Adrenal gland (tissue), 12 donors: Measurements from ENCODE around the gene ZNF823. TPM values are rescaled to one million over a fixed set of nuclear protein-coding genes. Genes with fewer than 3 reads are reported as not detected.
"Not testable (repeated sequence)": the region's sequence is repeated elsewhere in the genome, so short reads cannot be mapped to it uniquely, and the experiment has no call there.

Experiments
- DNase-seq, 7 donors: peaks; one replicate each; pipeline ENCODE4 v3.0.0-alpha.2; 2019 to 2020
- H3K27ac ChIP-seq, 5 donors: fragments of 200-600 bp; sonication (generic) in 4 of 5; 1 replicate in 3 of 5; 2 replicates in 2 of 5; pipeline versions ENCODE4 v1.5.1 to v1.8.0; 2016 to 2020; ENCODE audit warnings: mild to moderate bottlenecking in 1 of 5
- H3K27me3 ChIP-seq: fragments of 200-600 bp; 2 replicates; pipeline ENCODE4 v1.8.0; 2021
- H3K36me3 ChIP-seq, 2 donors: fragments of 200-600 bp; replicated peaks in 1 of 2; 1 replicate in 1 of 2; 2 replicates in 1 of 2; pipeline versions ENCODE4 v1.5.1 to v1.8.0; 2018 to 2022
- H3K4me1 ChIP-seq, 2 donors: fragments of 200-600 bp; replicated peaks in 1 of 2; 1 replicate in 1 of 2; 2 replicates in 1 of 2; pipeline versions ENCODE4 v1.5.1 to v1.8.0; 2018 to 2021
- H3K4me3 ChIP-seq, 4 donors: fragments of 200-600 bp; sonication (generic) in 3 of 4; one replicate each; pipeline ENCODE4 v1.5.1; 2016 to 2018
- H3K9me3 ChIP-seq, 3 donors: fragments of 200-600 bp; sonication (generic) in 1 of 3; replicated peaks in 1 of 3; 1 replicate in 2 of 3; 2 replicates in 1 of 3; pipeline versions ENCODE4 v1.5.1 to v1.8.0; 2016 to 2021
- CTCF ChIP-seq, 6 experiments: fragments of 450-650 bp in 4 of 6; fragments of 200-600 bp in 2 of 6; sonication (generic) in 1 of 6; IDR thresholded peaks; 1 replicate in 5 of 6; 2 replicates in 1 of 6; pipeline versions ENCODE4 v1.5.1 to v1.8.0; 2016 to 2021; ENCODE audit warnings: antibody characterized with exemption in 6 of 6, mild to moderate bottlenecking in 2 of 6, moderate library complexity in 1 of 6
- POLR2A ChIP-seq, 2 donors: fragments of 450-650 bp; IDR thresholded peaks; one replicate each; pipeline ENCODE4 v1.6.1; 2017; ENCODE audit warnings: antibody characterized with exemption in 2 of 2, mild to moderate bottlenecking in 2 of 2, moderate library complexity in 1 of 2
- WGBS, 4 donors: extraction: QIAGEN DNeasy Blood & Tissue Kit in 2 of 4; methylation state at CpG; one replicate each; pipeline versions ENCODE4 v1.1.5 to v1.1.7; 2013 to 2017; 5-methylcytosine and 5-hydroxymethylcytosine counted together
- intact Hi-C, 2 donors: fragments of 100-400 bp; cut with DNase I; formaldehyde crosslinking; loops; one replicate each; pipeline versions ENCODE4 v1.14.1 to v1.15.0; 2022 to 2023
- polyA plus RNA-seq, 3 donors: library from polyadenylated mRNA; stranded (reverse); fragments of 200-250 nt in 2 of 3; fragments of 350-450 nt in 1 of 3; fragmentation: Illumina TruSeq in 1 of 3; extraction: RNeasy Lipid Tissue Mini Kit (QIAGEN cat#74804) in 1 of 3; gene quantifications; one replicate each; pipeline ENCODE4 v1.2.3, GENCODE V29; 2013 to 2014
- total RNA-seq, 9 donors: library from RNA; depleted of rRNA in 4 of 9; stranded (reverse); fragments of >200 nt in 4 of 9; fragments of 120-200 nt in 1 of 9; fragmentation: NEBNext Ultra II Directional in 1 of 9; extraction: Animal tissue kit (Norgen Biotek cat#: 25700) in 1 of 9; gene quantifications; one replicate each; pipeline versions ENCODE4 v1.1.0 to v1.2.4, GENCODE V29; 2013 to 2023
- donor health status: healthy with polysubstance abuse.
- donor health status: Bipolar disorder and iron deficiency.
- donor health status: DM: yes; HTN: yes; CAD: no.
- donor health status: DM: no; HTN: no; CAD: no.
- donor health status: DM: no; HTN: no; CAD: no.
- donor health status: DM: yes; HTN: yes; CAD: no.

Gene ZNF823
- total and polyA plus RNA-seq, 12 donors = 2.6 to 9.1 (median 4.1) TPM

- H3K4me3 ChIP-seq = peak overlapping the region in 1 of 4 donors; percentile 20
- no peaks in the 10 kb centered on the region for H3K27me3 ChIP-seq
- peaks cover 10 to 41% (median 23%) of the 10 kb centered on the region in 3 donors for H3K9me3 ChIP-seq
- H3K4me1 ChIP-seq = no peaks in the 10 kb centered on the region
- H3K27ac ChIP-seq = no peak overlapping the region
- 96 to 97% (median 97%) methylated on average over 5 of the region's 5 CpGs for whole genome bisulfite sequencing, 4 donors
- peaks cover 0 to 29% of the 10 kb centered on the region in 2 donors for H3K36me3 ChIP-seq
- TF ChIP-seq POLR2A (IDR thresholded peaks at IDR 0.05) (no peak), CTCF (IDR thresholded peaks at IDR 0.05) (no peak)
- intact Hi-C loops = no loop called here
- DNase-seq = no peak
Measured at GRCh38 chr19:11781295-11782057, 42.7 kb upstream of the ZNF823 start.

GRCh38 chr19:11780431-11781020 lies 41.8 kb upstream of the ZNF823 start:
- no peaks in the 10 kb centered on the region for H3K4me1 ChIP-seq
- H3K4me3 ChIP-seq = peak overlapping the region in 1 of 4 donors; percentile 20
- no peak overlapping the region for H3K27ac ChIP-seq
- intact Hi-C loops = no loop called here
- no peak for TF ChIP-seq CTCF (IDR thresholded peaks at IDR 0.05)
- no peak for TF ChIP-seq POLR2A (IDR thresholded peaks at IDR 0.05)
- H3K36me3 ChIP-seq = peaks cover 0 to 29% of the 10 kb centered on the region in 2 donors
- WGBS, 4 donors = 93 to 99% (median 97%) methylated on average over 7 of the region's 7 CpGs
- H3K27me3 ChIP-seq = no peaks in the 10 kb centered on the region
- DNase-seq = no peak
- H3K9me3 ChIP-seq = peaks cover 10 to 36% (median 32%) of the 10 kb centered on the region in 3 donors

- 97 to 99% (median 98%) methylated on average over 11 of the region's 11 CpGs for WGBS, 4 donors
- H3K27me3 ChIP-seq, DNase-seq, H3K4me1 ChIP-seq, intact Hi-C loops, H3K4me3 ChIP-seq, H3K27ac ChIP-seq: not testable (repeated sequence)
- peaks cover 8 to 37% (median 15%) of the 10 kb centered on the region in 3 donors for H3K9me3 ChIP-seq
- H3K36me3 ChIP-seq = peaks cover 0 to 29% of the 10 kb centered on the region in 2 donors
Measured at GRCh38 chr19:11776669-11777068, 37.9 kb upstream of the ZNF823 start.

GRCh38 chr19:11771520-11771919 lies 32.8 kb upstream of the ZNF823 start:
- H3K36me3 ChIP-seq, H3K4me3 ChIP-seq, H3K27me3 ChIP-seq, intact Hi-C loops, DNase-seq, H3K27ac ChIP-seq: not testable (repeated sequence)
- 73 to 78% (median 76%) methylated on average over 6 to 11 of the region's 11 CpGs for WGBS, 4 donors
- H3K4me1 ChIP-seq = peaks cover 0 to 10% of the 10 kb centered on the region in 2 donors
- H3K9me3 ChIP-seq = peaks cover 0 to 20% (median 9%) of the 10 kb centered on the region in 3 donors

GRCh38 chr19:11769995-11770394 lies 31.2 kb upstream of the ZNF823 start:
- Histone ChIP-seq H3K4me3 (no peak overlapping the region), H3K27me3 (no peaks in the 10 kb centered on the region), H3K36me3 (no peaks in the 10 kb centered on the region), H3K27ac (no peak overlapping the region), H3K4me1 (peaks cover 0 to 14% of the 10 kb centered on the region in 2 donors), H3K9me3 (peaks cover 0 to 18% (median 0%) of the 10 kb centered on the region in 3 donors)
- no peak for DNase-seq
- TF ChIP-seq CTCF (IDR thresholded peaks at IDR 0.05) = no peak
- TF ChIP-seq POLR2A (IDR thresholded peaks at IDR 0.05) = no peak
- 93 to 100% (median 95%) methylated on average over 4 of the region's 4 CpGs for WGBS, 4 donors
- intact Hi-C loops = no loop called here
